Endothelial cell of umbilical vein (primary cell): ENCODE measurements around the gene FBXO40. TPM values are rescaled to one million over a fixed set of nuclear protein-coding genes. Genes with fewer than 3 reads are reported as not detected.

Experiments
- BruUV-seq: library from RNA; stranded (reverse); fragments of 400-500 nt; replicated peaks from 2 replicates; lab custom pipeline; 2021; lab: Mats Ljungman, UMichigan
- CTCF ChIA-PET: fragments of 300-600, 350-600 bp; sonication (Branson Sonifier 250); formaldehyde crosslinking; loops from one replicate; lab custom pipeline; 2021; ENCODE audit warnings: antibody characterized with exemption, inconsistent platforms; lab: Charles Lee
- POLR2A ChIA-PET: fragments of 300-600, 350-600 bp; sonication (Branson Sonifier 250); formaldehyde crosslinking; loops from one replicate; lab custom pipeline; 2021; ENCODE audit warnings: antibody characterized with exemption, inconsistent platforms; lab: Charles Lee
- DNase-seq: peaks from one replicate; pipeline ENCODE4 v3.0.0-alpha.2; 2011; ENCODE audit warnings: low read depth, low spot score
- FAIRE-seq: peaks from 2 replicates; lab custom pipeline; 2011; peaks lifted over from hg19 to GRCh38; lab: Jason Lieb, UNC
- H2AFZ ChIP-seq: 2 replicates; pipeline ENCODE4 v1.6.0; 2012; ENCODE audit warnings: low read depth, low read length, control low read depth, inconsistent platforms
- H3K27ac ChIP-seq: 2 replicates; pipeline ENCODE4 v1.5.1; 2011; ENCODE audit warnings: low read depth, mild to moderate bottlenecking, control low read depth, low read length, moderate library complexity; ENCODE audit not compliant: insufficient read depth
- H3K27me3 ChIP-seq, 2 experiments: 2 replicates each; pipeline versions ENCODE4 v1.6.0 to v1.6.1; 2011; ENCODE audit warnings: low read length in 2 of 2, mixed read lengths in 1 of 2; ENCODE audit not compliant: control insufficient read depth in 2 of 2, insufficient read depth in 2 of 2
- H3K36me3 ChIP-seq, 2 experiments: 2 replicates in 1 of 2; 3 replicates in 1 of 2; pipeline ENCODE4 v1.5.1; 2011; ENCODE audit warnings: low read length in 2 of 2, mild to moderate bottlenecking in 1 of 2, moderate library complexity in 1 of 2; ENCODE audit not compliant: control insufficient read depth in 2 of 2, insufficient read depth in 2 of 2; ENCODE audit errors: extremely low read depth in 1 of 2
- H3K4me1 ChIP-seq: 3 replicates; pipeline ENCODE4 v1.5.1; 2011; ENCODE audit warnings: mild to moderate bottlenecking, low read length; ENCODE audit not compliant: control insufficient read depth, insufficient read depth; ENCODE audit errors: extremely low read depth
- H3K4me2 ChIP-seq: 2 replicates; pipeline ENCODE4 v1.6.1; 2011; ENCODE audit warnings: low read length, control low read depth, mixed read lengths; ENCODE audit not compliant: insufficient read depth
- H3K4me3 ChIP-seq, 3 experiments: fragments of 200-600 bp in 1 of 3; sonication (generic), shearing (Covaris generic) in 1 of 3; replicated peaks in 1 of 3; 2 replicates each; pipeline ENCODE4 v1.5.1; 2011 to 2016; ENCODE audit warnings: control low read depth in 3 of 3, low read length in 3 of 3, mild to moderate bottlenecking in 2 of 3, inconsistent platforms in 1 of 3, low read depth in 1 of 3, moderate library complexity in 1 of 3; ENCODE audit not compliant: insufficient read depth in 1 of 3
- H3K79me2 ChIP-seq: 2 replicates; pipeline ENCODE4 v1.6.0; 2012; ENCODE audit warnings: low read length, inconsistent platforms; ENCODE audit not compliant: control insufficient read depth, insufficient read depth
- H3K9ac ChIP-seq: replicated peaks from 2 replicates; pipeline ENCODE3; 2011; ENCODE audit warnings: low read length, control low read depth; ENCODE audit not compliant: insufficient read depth; ENCODE audit errors: extremely low read depth
- H3K9me1 ChIP-seq: replicated peaks from 3 replicates; pipeline ENCODE4 v1.6.0; 2011; ENCODE audit warnings: mild to moderate bottlenecking, low read length; ENCODE audit not compliant: control insufficient read depth, insufficient read depth; ENCODE audit errors: extremely low read depth
- H3K9me3 ChIP-seq: replicated peaks from 2 replicates; pipeline ENCODE4 v1.5.1; 2012; ENCODE audit warnings: low read length, inconsistent platforms; ENCODE audit not compliant: control insufficient read depth, insufficient read depth
- H4K20me1 ChIP-seq: replicated peaks from 2 replicates; pipeline ENCODE3; 2011; ENCODE audit warnings: mild to moderate bottlenecking, low read length; ENCODE audit not compliant: control insufficient read depth, insufficient read depth; ENCODE audit errors: extremely low read depth
- EZH2 ChIP-seq: IDR thresholded peaks from 2 replicates; pipeline ENCODE4 v1.6.1; 2012; ENCODE audit warnings: borderline replicate concordance, low read depth, mild to moderate bottlenecking, moderate library complexity, low read length, inconsistent platforms; ENCODE audit not compliant: severe bottlenecking
- FOS ChIP-seq: IDR thresholded peaks from 2 replicates; pipeline ENCODE4 v1.6.1; 2011; ENCODE audit warnings: mild to moderate bottlenecking, low read length, moderate library complexity, borderline replicate concordance; ENCODE audit not compliant: insufficient read depth
- GATA2 ChIP-seq: IDR thresholded peaks from 2 replicates; pipeline ENCODE4 v1.7.0; 2011; ENCODE audit warnings: low read depth, mild to moderate bottlenecking, moderate library complexity, mixed read lengths, low read length; ENCODE audit not compliant: insufficient read length, insufficient read depth
- JUN ChIP-seq: IDR thresholded peaks from 2 replicates; pipeline ENCODE4 v1.6.1; 2011; ENCODE audit warnings: borderline replicate concordance, low read depth; ENCODE audit not compliant: insufficient read length, insufficient read depth
- MYC ChIP-seq: IDR thresholded peaks from one replicate; pipeline ENCODE4 v1.6.1; 2011; ENCODE audit warnings: mild to moderate bottlenecking, low read depth, low read length
- POLR2A ChIP-seq: IDR thresholded peaks from 2 replicates; pipeline ENCODE4 v1.6.1; 2012; ENCODE audit warnings: low read depth, mild to moderate bottlenecking, control low read depth, low read length
- POLR2AphosphoS5 ChIP-seq: IDR thresholded peaks from 2 replicates; pipeline ENCODE4 v1.6.1; 2012; ENCODE audit warnings: low read depth, mild to moderate bottlenecking, control low read depth, low read length, moderate library complexity; ENCODE audit not compliant: insufficient read depth
- dilution Hi-C: fragments of 300-500 bp; cut with MboI; formaldehyde crosslinking; loops from one replicate; pipeline ENCODE4 v1.15.0; 2019; ENCODE audit warnings: low sequenced_read_pairs; ENCODE audit not compliant: extremely low pct_ligation_motif_present
- intact Hi-C: fragments of 100-400 bp; cut with micrococcal nuclease; formaldehyde crosslinking; loops from one replicate; pipeline ENCODE4 v1.10.0; 2022
- polyA plus RNA-seq, 4 experiments: library from polyadenylated mRNA; depleted of rRNA in 3 of 4; stranded (reverse) in 3 of 4; unstranded in 1 of 4; fragments of >200 nt; gene quantifications; 2 replicates each; pipeline versions ENCODE4 v1.2.1 to v1.2.3, GENCODE V29; 2011 to 2012; ENCODE audit warnings: missing spikeins in 1 of 4
- total RNA-seq: library from RNA; stranded (reverse); gene quantifications from 2 replicates; pipeline ENCODE4 v1.2.3, GENCODE V29; 2021
- TF ChIP-seq, protein P1 (sequence below): IDR thresholded peaks from 2 replicates; pipeline ENCODE4 v1.6.1; 2011; ENCODE audit not compliant: insufficient read depth, insufficient read length
- TF ChIP-seq, protein P2 (sequence below), 2 donors: IDR thresholded peaks; 1 replicate in 1 of 2; 2 replicates in 1 of 2; pipeline ENCODE4 v1.5.1; 2011; ENCODE audit warnings: low read length in 2 of 2, mild to moderate bottlenecking in 2 of 2, moderate library complexity in 2 of 2, control low read depth in 1 of 2, inconsistent platforms in 1 of 2, low read depth in 1 of 2; ENCODE audit not compliant: insufficient read depth in 1 of 2; ENCODE audit errors: extremely low read depth in 1 of 2

The FBXO40 gene
- total and polyA plus RNA-seq, 2 donors (not counting 3 experiments of a cell fraction or from before 2014, with no cell fraction given) = not detected

DNA sequence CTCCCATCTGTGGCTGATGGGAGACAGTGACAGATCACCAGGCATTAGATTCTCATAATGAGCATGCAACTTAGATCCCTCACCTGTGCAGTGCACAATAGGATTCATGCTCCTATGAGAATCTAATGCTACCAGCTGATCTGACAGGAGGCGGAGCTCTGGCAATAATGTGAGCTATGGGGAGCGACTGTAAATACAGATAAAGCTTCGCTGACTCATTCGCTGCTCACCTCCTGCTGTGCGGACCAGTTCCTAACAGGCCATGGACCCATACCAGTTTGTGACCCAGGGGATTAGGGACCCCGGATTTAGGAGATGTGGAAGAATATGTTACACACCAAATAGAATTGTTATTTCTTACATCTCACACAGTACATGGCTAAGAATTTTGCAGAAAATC is 18.7 kb upstream of the FBXO40 start:
- dilution Hi-C loops = no loop called here
- POLR2A ChIA-PET = no interaction called here

More for the DNA sequence above, 18.7 kb upstream of the FBXO40 start:
- H3K9me3 ChIP-seq = no peaks in the 10 kb centered on the region
- no peak overlapping the region for H3K27ac ChIP-seq
- H3K4me3 ChIP-seq = no peak overlapping the region
- H4K20me1 ChIP-seq = no peaks in the 10 kb centered on the region
- H3K36me3 ChIP-seq = no peaks in the 10 kb centered on the region
- H3K79me2 ChIP-seq = no peaks in the 10 kb centered on the region
- H3K9me1 ChIP-seq = no peaks in the 10 kb centered on the region
- peaks cover 0 to 2% of the 10 kb centered on the region in 2 experiments for H3K27me3 ChIP-seq
- intact Hi-C loops = no loop called here
- TF ChIP-seq EZH2 = no peak
- TF ChIP-seq FOS = no peak
- no peak for TF ChIP-seq POLR2A
- TF ChIP-seq, protein P1, sequence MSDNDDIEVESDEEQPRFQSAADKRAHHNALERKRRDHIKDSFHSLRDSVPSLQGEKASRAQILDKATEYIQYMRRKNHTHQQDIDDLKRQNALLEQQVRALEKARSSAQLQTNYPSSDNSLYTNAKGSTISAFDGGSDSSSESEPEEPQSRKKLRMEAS = no peak
- TF ChIP-seq MYC = no peak
- no peak for TF ChIP-seq JUN
- TF ChIP-seq POLR2AphosphoS5 = no peak
- TF ChIP-seq GATA2 = no peak
- TF ChIP-seq, protein P2, sequence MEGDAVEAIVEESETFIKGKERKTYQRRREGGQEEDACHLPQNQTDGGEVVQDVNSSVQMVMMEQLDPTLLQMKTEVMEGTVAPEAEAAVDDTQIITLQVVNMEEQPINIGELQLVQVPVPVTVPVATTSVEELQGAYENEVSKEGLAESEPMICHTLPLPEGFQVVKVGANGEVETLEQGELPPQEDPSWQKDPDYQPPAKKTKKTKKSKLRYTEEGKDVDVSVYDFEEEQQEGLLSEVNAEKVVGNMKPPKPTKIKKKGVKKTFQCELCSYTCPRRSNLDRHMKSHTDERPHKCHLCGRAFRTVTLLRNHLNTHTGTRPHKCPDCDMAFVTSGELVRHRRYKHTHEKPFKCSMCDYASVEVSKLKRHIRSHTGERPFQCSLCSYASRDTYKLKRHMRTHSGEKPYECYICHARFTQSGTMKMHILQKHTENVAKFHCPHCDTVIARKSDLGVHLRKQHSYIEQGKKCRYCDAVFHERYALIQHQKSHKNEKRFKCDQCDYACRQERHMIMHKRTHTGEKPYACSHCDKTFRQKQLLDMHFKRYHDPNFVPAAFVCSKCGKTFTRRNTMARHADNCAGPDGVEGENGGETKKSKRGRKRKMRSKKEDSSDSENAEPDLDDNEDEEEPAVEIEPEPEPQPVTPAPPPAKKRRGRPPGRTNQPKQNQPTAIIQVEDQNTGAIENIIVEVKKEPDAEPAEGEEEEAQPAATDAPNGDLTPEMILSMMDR (IDR thresholded peaks at IDR 0.05; ENCODE audit: extremely low read depth in 1 of 2, insufficient read depth in 1 of 2, low read depth in 1 of 2, low read length in 2 of 2) = no peak
- CTCF ChIA-PET = no interaction called here
- H3K4me1 ChIP-seq = no peaks in the 10 kb centered on the region
- H3K4me2 ChIP-seq = no peak overlapping the region
- no TSS peak for BruUV-seq
- DNase-seq (no peak), FAIRE-seq (no peak)
- no peak overlapping the region for H3K9ac ChIP-seq
- H2AFZ ChIP-seq = no peak overlapping the region
